ENCODE measurements around the gene C1orf141.
"Not testable (repeated sequence)": the region's sequence is repeated elsewhere in the genome, so short reads cannot be mapped to it uniquely, and the experiment has no call there.

Gene C1orf141

GRCh38 chr1:67134695-67135094 is at the start of gene C1orf141:
C1orf141 (minus strand) TSS chr1:67134970; CDS start chr1:67127240, 7,730 bp downstream.
- no peak for DNase-seq (ENCODE audit: low read depth in 2 of 2)

GRCh38 chr1:67175530-67176087 is 40.8 kb upstream of the C1orf141 start:
- DNase-seq (ENCODE audit: low read depth in 2 of 2), result no peak

- DNase-seq (ENCODE audit: low read depth in 2 of 2), result no peak
These were observed 40.0 kb upstream of the C1orf141 start for GRCh38 chr1:67174716-67175284.

GRCh38 chr1:67173988-67174387 is 39.2 kb upstream of the C1orf141 start:
- no peak for DNase-seq (ENCODE audit: low read depth in 2 of 2)

GRCh38 chr1:67171978-67172377 is 37.2 kb upstream of the C1orf141 start:
- no peak for DNase-seq (ENCODE audit: low read depth in 2 of 2)

- no peak for DNase-seq (ENCODE audit: low read depth in 2 of 2)
These were observed 36.8 kb upstream of the C1orf141 start for GRCh38 chr1:67171574-67171955.

GRCh38 chr1:67170751-67171573 is 36.2 kb upstream of the C1orf141 start:
- DNase-seq (ENCODE audit: low read depth in 2 of 2), result no peak

GRCh38 chr1:67169932-67170331 is 35.2 kb upstream of the C1orf141 start:
- no peak for DNase-seq (ENCODE audit: low read depth in 2 of 2)

- DNase-seq (ENCODE audit: low read depth in 2 of 2), result no peak
These were observed 34.7 kb upstream of the C1orf141 start for GRCh38 chr1:67169496-67169895.

GRCh38 chr1:67166196-67166595 is 31.4 kb upstream of the C1orf141 start, which contains the start of gene IL23R:
IL23R (plus strand) TSS chr1:67166454; CDS start chr1:67168121, 1,667 bp downstream.
- DNase-seq (ENCODE audit: low read depth in 2 of 2), result no peak

GRCh38 chr1:67165468-67166041 is 30.8 kb upstream of the C1orf141 start:
- no peak for DNase-seq (ENCODE audit: low read depth in 2 of 2)

GRCh38 chr1:67162954-67163353 is 28.2 kb upstream of the C1orf141 start:
- DNase-seq (ENCODE audit: low read depth in 2 of 2), result no peak

GRCh38 chr1:67159233-67159632 is 24.5 kb upstream of the C1orf141 start:
- no peak for DNase-seq (ENCODE audit: low read depth in 2 of 2)

GRCh38 chr1:67158401-67158800 is 23.6 kb upstream of the C1orf141 start:
- no peak for DNase-seq (ENCODE audit: low read depth in 2 of 2)

- DNase-seq (ENCODE audit: low read depth in 2 of 2), result no peak
These were observed 16.2 kb upstream of the C1orf141 start for GRCh38 chr1:67150931-67151330.

- DNase-seq (ENCODE audit: low read depth in 2 of 2), result peak in 1 of 2 donors; percentile 45
These were observed 14.5 kb upstream of the C1orf141 start for GRCh38 chr1:67149179-67149770.

GRCh38 chr1:67148516-67149178 is 13.9 kb upstream of the C1orf141 start:
- DNase-seq (ENCODE audit: low read depth in 2 of 2), result no peak

GRCh38 chr1:67147973-67148372 is 13.2 kb upstream of the C1orf141 start:
- not testable (repeated sequence) for DNase-seq (ENCODE audit: low read depth in 2 of 2)

- DNase-seq (ENCODE audit: low read depth in 2 of 2), result no peak
These were observed 11.8 kb upstream of the C1orf141 start for GRCh38 chr1:67146539-67146938.

- no peak for DNase-seq (ENCODE audit: low read depth in 2 of 2)
These were observed 11.3 kb upstream of the C1orf141 start for GRCh38 chr1:67146101-67146500.

GRCh38 chr1:67144696-67145095 is 9.9 kb upstream of the C1orf141 start:
- no peak for DNase-seq (ENCODE audit: low read depth in 2 of 2)

- no peak for DNase-seq (ENCODE audit: low read depth in 2 of 2)
These were observed 9.2 kb upstream of the C1orf141 start for GRCh38 chr1:67143966-67144365.
